Right ventricle myocardium inferior (tissue), 1 donor: ENCODE data around the gene PIWIL4. TPM values are rescaled to one million over a fixed set of nuclear protein-coding genes. Genes with fewer than 3 reads are reported as not detected.

Experiments used
- ATAC-seq: fragments of 200-7000 bp; cut with Tn5 transposase; one replicate; pipeline ENCODE4 v1.9.1; 2020; ENCODE audit warnings: mild to moderate bottlenecking, moderate library complexity
- DNase-seq: peaks from one replicate; pipeline ENCODE4 v3.0.0; 2021; ENCODE audit errors: missing footprints
- intact Hi-C: fragments of 100-400 bp; cut with DNase I; formaldehyde crosslinking; loops from one replicate; pipeline ENCODE4 v1.11.0; 2022
- total RNA-seq: library from RNA; stranded (reverse); fragmentation: NEBNext Ultra II Directional; extraction: Animal tissue kit (Norgen Biotek cat#: 25700); gene quantifications from one replicate; pipeline ENCODE4 v1.2.1, GENCODE V29; 2021
- donor health status: DM: no; HTN: yes; CAD: no; lungs with severe emphysema.

Gene PIWIL4
- total RNA-seq, 1 donor from 2014 or later, result 0.68 TPM

- ATAC-seq, result no peak
- intact Hi-C loops, result no loop called here
- no peak for DNase-seq
These were observed 101.1 kb downstream of the PIWIL4 start for GRCh38 chr11:94668212-94668793.

GRCh38 chr11:94669023-94669422 lies 101.9 kb downstream of the PIWIL4 start:
- intact Hi-C loops, result no loop called here
- DNase-seq (no peak), ATAC-seq (no peak)

Other genes with a start within 250 kb of the PIWIL4 start
- 0.22 TPM for gene GPR83, start 165.9 kb upstream of the PIWIL4 start, total RNA-seq
- gene MRE11, start 73.5 kb upstream of the PIWIL4 start, total RNA-seq, result 7.2 TPM
- 5.9 TPM for gene ANKRD49, start 73.4 kb upstream of the PIWIL4 start, total RNA-seq
- gene C11orf97, start 54.9 kb upstream of the PIWIL4 start, total RNA-seq, result not detected
- gene FUT4, start 23.4 kb upstream of the PIWIL4 start, total RNA-seq, result 1.3 TPM
- 53.5 TPM for gene AMOTL1, start 201.0 kb downstream of the PIWIL4 start, total RNA-seq